GM23248 (cell line): ENCODE measurements around the gene PCDHGB2. TPM values are rescaled to one million over a fixed set of nuclear protein-coding genes. Genes with fewer than 3 reads are reported as not detected.

Experiments
- DNase-seq: peaks from one replicate; pipeline ENCODE4 v3.0.0-alpha.2; 2015
- H2AFZ ChIP-seq: fragments of 200-600 bp; sonication (generic); 2 replicates; pipeline ENCODE4 v1.6.1; 2016; ENCODE audit warnings: antibody characterized with exemption
- H3F3A ChIP-seq: fragments of 200-600 bp; sonication (generic); 2 replicates; pipeline ENCODE4 v1.6.1; 2016; ENCODE audit warnings: mild to moderate bottlenecking, antibody characterized with exemption, mixed run types; ENCODE audit not compliant: insufficient read depth
- H3K27ac ChIP-seq: fragments of 200-600 bp; sonication (generic); 2 replicates; pipeline ENCODE4 v1.5.1; 2016; ENCODE audit warnings: mild to moderate bottlenecking
- H3K27me3 ChIP-seq: fragments of 200-600 bp; sonication (generic); replicated peaks from 2 replicates; pipeline ENCODE4 v1.6.1; 2016; ENCODE audit warnings: mild to moderate bottlenecking; ENCODE audit not compliant: insufficient read depth
- H3K36me3 ChIP-seq: fragments of 200-600 bp; sonication (generic); 2 replicates; pipeline ENCODE4 v1.6.1; 2016; ENCODE audit warnings: low read depth, mild to moderate bottlenecking
- H3K4me1 ChIP-seq: fragments of 200-600 bp; sonication (generic); 2 replicates; pipeline ENCODE4 v1.6.1; 2016; ENCODE audit warnings: mild to moderate bottlenecking; ENCODE audit not compliant: insufficient read depth
- H3K4me2 ChIP-seq: fragments of 200-600 bp; sonication (generic); one replicate; pipeline ENCODE4 v1.6.1; 2016; ENCODE audit warnings: mild to moderate bottlenecking; ENCODE audit not compliant: unreplicated experiment
- H3K4me3 ChIP-seq: fragments of 200-600 bp; sonication (generic); 2 replicates; pipeline ENCODE4 v1.5.1; 2016; ENCODE audit warnings: mild to moderate bottlenecking
- H3K79me2 ChIP-seq: fragments of 200-600 bp; sonication (generic); 2 replicates; pipeline ENCODE4 v1.6.1; 2016; ENCODE audit warnings: mild to moderate bottlenecking; ENCODE audit not compliant: insufficient read depth
- H3K9ac ChIP-seq: fragments of 200-600 bp; sonication (generic); 2 replicates; pipeline ENCODE4 v1.6.1; 2016; ENCODE audit warnings: mild to moderate bottlenecking
- H3K9me2 ChIP-seq: fragments of 200-600 bp; sonication (generic); 2 replicates; pipeline ENCODE4 v1.6.1; 2016; ENCODE audit warnings: mixed run types, mild to moderate bottlenecking, moderate library complexity; ENCODE audit not compliant: insufficient read depth
- H3K9me3 ChIP-seq: fragments of 200-600 bp; sonication (generic); one replicate; pipeline ENCODE4 v1.6.1; 2017; ENCODE audit warnings: low read depth
- H4K20me1 ChIP-seq: fragments of 200-600 bp; sonication (generic); 2 replicates; pipeline ENCODE4 v1.6.0; 2016; ENCODE audit not compliant: insufficient read depth
- EZH2 ChIP-seq: fragments of 200-600 bp; sonication (generic); IDR thresholded peaks from 2 replicates; pipeline ENCODE4 v1.6.1; 2018; ENCODE audit warnings: antibody characterized with exemption, mild to moderate bottlenecking; ENCODE audit not compliant: insufficient read depth, poor library complexity, severe bottlenecking
- EZH2phosphoT487 ChIP-seq: fragments of 200-600 bp; sonication (generic); IDR thresholded peaks from 2 replicates; pipeline ENCODE4 v1.6.1; 2018; ENCODE audit warnings: antibody characterized with exemption, moderate library complexity, mild to moderate bottlenecking, low read depth; ENCODE audit not compliant: insufficient read depth
- WGBS, 2 experiments: methylation state at CpG; one replicate each; pipeline ENCODE4 v1.1.6; 2015 to 2017; ENCODE audit warnings: low lambda C conversion rate in 2 of 2, low coverage in 1 of 2; ENCODE audit errors: missing lambda C conversion rate in 2 of 2; 5-methylcytosine and 5-hydroxymethylcytosine counted together
- in situ Hi-C: fragments of 300-500 bp; cut with MboI; formaldehyde crosslinking; loops from 2 replicates; pipeline ENCODE4 v1.15.0; 2020
- polyA plus RNA-seq: library from polyadenylated mRNA; unstranded; fragments of >200 nt; fragmentation: Nextera tagmentation; extraction: Ambion mirVana; gene quantifications from 2 replicates; pipeline ENCODE4 v1.2.1, GENCODE V29; 2016
- total RNA-seq: library from RNA; depleted of rRNA; stranded (reverse); fragments of >200 nt; shearing (Covaris generic); gene quantifications from 2 replicates; pipeline ENCODE4 v1.2.3, GENCODE V29; 2014; rRNA removed

PCDHGB2 gene
- total and polyA plus RNA-seq, 2 experiments from 2014 or later: 0.76 to 2.2 TPM

DNA sequence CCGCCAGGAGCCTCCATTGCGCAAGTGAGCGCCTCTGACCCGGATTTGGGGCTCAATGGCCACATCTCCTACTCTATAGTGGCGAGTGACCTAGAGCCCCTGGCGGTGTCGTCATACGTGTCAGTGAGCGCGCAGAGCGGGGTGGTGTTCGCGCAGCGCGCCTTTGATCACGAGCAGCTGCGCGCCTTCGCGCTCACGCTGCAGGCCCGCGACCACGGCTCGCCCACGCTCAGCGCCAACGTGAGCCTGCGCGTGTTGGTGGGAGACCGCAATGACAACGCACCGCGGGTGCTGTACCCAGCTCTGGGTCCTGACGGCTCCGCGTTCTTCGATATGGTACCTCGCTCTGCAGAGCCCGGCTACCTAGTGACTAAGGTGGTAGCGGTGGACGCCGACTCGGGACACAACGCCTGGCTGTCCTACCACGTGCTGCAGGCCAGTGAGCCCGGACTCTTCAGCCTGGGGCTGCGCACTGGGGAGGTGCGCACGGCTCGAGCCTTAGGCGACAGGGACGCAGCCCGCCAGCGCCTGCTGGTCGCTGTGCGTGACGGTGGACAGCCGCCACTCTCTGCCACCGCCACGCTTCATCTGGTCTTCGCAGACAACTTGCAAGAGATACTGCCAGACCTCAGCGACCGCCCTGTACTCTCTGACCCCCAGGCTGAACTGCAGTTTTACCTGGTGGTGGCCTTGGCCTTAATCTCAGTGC, 50.0 kb downstream of the PCDHGB2 start:
- in situ Hi-C loops: no loop called here
- H3F3A ChIP-seq: peaks cover 5% of the 10 kb centered on the region; the same call in 1 of the 2 replicates

DNA sequence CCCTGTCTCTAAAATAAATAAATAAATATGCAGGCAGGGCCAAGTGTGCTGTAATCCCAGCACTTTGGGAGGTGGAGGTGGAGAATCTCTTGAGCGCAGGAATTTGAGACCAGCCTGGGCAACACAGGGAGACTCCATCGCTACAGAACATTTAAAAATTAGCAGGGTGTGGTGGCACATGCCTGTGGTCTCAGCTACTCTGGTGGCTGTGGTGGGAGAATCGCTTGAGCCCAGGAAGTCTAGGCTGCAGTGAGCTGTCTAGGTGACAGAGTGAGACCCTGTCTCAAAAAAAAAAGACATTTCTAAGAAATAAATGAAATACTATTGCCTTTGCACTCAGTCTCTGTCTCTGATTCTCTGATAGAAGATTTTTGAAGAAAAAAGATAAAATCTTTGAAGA, 51.8 kb downstream of the PCDHGB2 start:
- no peaks in the 10 kb centered on the region for H3K9me2 ChIP-seq
- H2AFZ ChIP-seq: no peak overlapping the region
- H3K9ac ChIP-seq: no peak overlapping the region
- H3K27ac ChIP-seq: no peak overlapping the region
- no peaks in the 10 kb centered on the region; the same call in 1 of the 2 replicates for H3K4me1 ChIP-seq
- DNase-seq: no peak
- H3K79me2 ChIP-seq: peaks cover 6% of the 10 kb centered on the region; the same call in 1 of the 2 replicates
- H3K27me3 ChIP-seq: no peaks in the 10 kb centered on the region
- in situ Hi-C loops: no loop called here
- peaks cover 5% of the 10 kb centered on the region; the same call in 1 of the 2 replicates for H3F3A ChIP-seq
- H3K4me3 ChIP-seq: no peak overlapping the region
- H3K9me3 ChIP-seq: no peaks in the 10 kb centered on the region
- no peak for TF ChIP-seq EZH2phosphoT487
- TF ChIP-seq EZH2: no peak
- H3K36me3 ChIP-seq: no peaks in the 10 kb centered on the region
- H4K20me1 ChIP-seq: no peaks in the 10 kb centered on the region
- WGBS, 2 experiments: 52 to 60% methylated on average over 3 of the region's 3 CpGs
- H3K4me2 ChIP-seq: no peak overlapping the region

More for the DNA sequence above, 50.0 kb downstream of the PCDHGB2 start:
- Histone ChIP-seq H3K27ac (no peak overlapping the region), H3K4me2 (no peak overlapping the region), H3K27me3 (no peaks in the 10 kb centered on the region), H3K36me3 (no peaks in the 10 kb centered on the region), H4K20me1 (no peaks in the 10 kb centered on the region), H2AFZ (no peak overlapping the region), H3K9ac (no peak overlapping the region), H3K4me1 (no peaks in the 10 kb centered on the region; the same call in 1 of the 2 replicates), H3K4me3 (no peak overlapping the region), H3K9me3 (no peaks in the 10 kb centered on the region), H3K9me2 (no peaks in the 10 kb centered on the region), H3K79me2 (peaks cover 6% of the 10 kb centered on the region; the same call in 1 of the 2 replicates)
- no peak for DNase-seq
- TF ChIP-seq EZH2 (no peak), EZH2phosphoT487 (no peak)
- 28 to 30% methylated on average over 56 to 59 of the region's 64 CpGs for WGBS, 2 experiments

Other genes with a start within 250 kb of the PCDHGB2 start
Only the 30 nearest of the 36 such genes appear.
- gene PCDHB9, start 172.8 kb upstream of the PCDHGB2 start, total RNA-seq: 1.5 and 2.5 TPM in 2 replicates
- gene PCDHB9, start 172.8 kb upstream of the PCDHGB2 start, polyA plus RNA-seq: 1.3 and 1.9 TPM in 2 replicates
- gene PCDHB10, start 167.6 kb upstream of the PCDHGB2 start, total RNA-seq: 1.3 and 2.9 TPM in 2 replicates
- 0.86 and 1.3 TPM in 2 replicates for gene PCDHB10, start 167.6 kb upstream of the PCDHGB2 start, polyA plus RNA-seq
- 0.38 and 1.2 TPM in 2 replicates for gene PCDHB11, start 160.4 kb upstream of the PCDHGB2 start, total RNA-seq
- gene PCDHB11, start 160.4 kb upstream of the PCDHGB2 start, polyA plus RNA-seq: 1.1 TPM in 2 replicates
- 0.43 and 2.9 TPM in 2 replicates for gene PCDHB12, start 151.3 kb upstream of the PCDHGB2 start, total RNA-seq
- gene PCDHB12, start 151.3 kb upstream of the PCDHGB2 start, polyA plus RNA-seq: 0.48 and 0.53 TPM in 2 replicates
- 2.8 and 3.3 TPM in 2 replicates for gene PCDHB13, start 146.1 kb upstream of the PCDHGB2 start, total RNA-seq
- 1.6 and 2.0 TPM in 2 replicates for gene PCDHB13, start 146.1 kb upstream of the PCDHGB2 start, polyA plus RNA-seq
- gene PCDHB14, start 136.7 kb upstream of the PCDHGB2 start, total RNA-seq: 2.1 and 4.3 TPM in 2 replicates
- gene PCDHB14, start 136.7 kb upstream of the PCDHGB2 start, polyA plus RNA-seq: 1.7 and 2.1 TPM in 2 replicates
- 2.7 and 2.8 TPM in 2 replicates for gene PCDHB15, start 114.6 kb upstream of the PCDHGB2 start, total RNA-seq
- gene PCDHB15, start 114.6 kb upstream of the PCDHGB2 start, polyA plus RNA-seq: 1.5 and 1.9 TPM in 2 replicates
- not detected in 2 replicates for gene SLC25A2, start 55.9 kb upstream of the PCDHGB2 start, total RNA-seq
- not detected in 2 replicates for gene SLC25A2, start 55.9 kb upstream of the PCDHGB2 start, polyA plus RNA-seq
- 65.0 and 65.9 TPM in 2 replicates for gene TAF7, start 39.2 kb upstream of the PCDHGB2 start, total RNA-seq
- 104 and 114 TPM in 2 replicates for gene TAF7, start 39.2 kb upstream of the PCDHGB2 start, polyA plus RNA-seq
- 0.38 and 1.8 TPM in 2 replicates for gene PCDHGA1, start 29.5 kb upstream of the PCDHGB2 start, total RNA-seq
- 0.63 and 0.72 TPM in 2 replicates for gene PCDHGA1, start 29.5 kb upstream of the PCDHGB2 start, polyA plus RNA-seq
- 6.3 and 7.3 TPM in 2 replicates for gene PCDHGA2, start 21.2 kb upstream of the PCDHGB2 start, total RNA-seq
- 4.3 and 5.3 TPM in 2 replicates for gene PCDHGA2, start 21.2 kb upstream of the PCDHGB2 start, polyA plus RNA-seq
- 7.5 and 7.6 TPM in 2 replicates for gene PCDHGA3, start 16.2 kb upstream of the PCDHGB2 start, total RNA-seq
- 4.0 and 5.4 TPM in 2 replicates for gene PCDHGA3, start 16.2 kb upstream of the PCDHGB2 start, polyA plus RNA-seq
- 0.25 and 0.86 TPM in 2 replicates for gene PCDHGB1, start 9.9 kb upstream of the PCDHGB2 start, total RNA-seq
- 0.16 and 0.19 TPM in 2 replicates for gene PCDHGB1, start 9.9 kb upstream of the PCDHGB2 start, polyA plus RNA-seq
- 10.8 and 13.9 TPM in 2 replicates for gene PCDHGA4, start 5.0 kb upstream of the PCDHGB2 start, total RNA-seq
- gene PCDHGA4, start 5.0 kb upstream of the PCDHGB2 start, polyA plus RNA-seq: 8.1 and 8.6 TPM in 2 replicates
- 0.86 and 1.3 TPM in 2 replicates for gene PCDHGA5, start 4.2 kb downstream of the PCDHGB2 start, total RNA-seq
- 0.24 and 0.35 TPM in 2 replicates for gene PCDHGA5, start 4.2 kb downstream of the PCDHGB2 start, polyA plus RNA-seq
- 2.8 and 4.0 TPM in 2 replicates for gene PCDHGB3, start 10.2 kb downstream of the PCDHGB2 start, total RNA-seq
- gene PCDHGB3, start 10.2 kb downstream of the PCDHGB2 start, polyA plus RNA-seq: 0.95 and 1.2 TPM in 2 replicates
- gene PCDHGA6, start 13.9 kb downstream of the PCDHGB2 start, total RNA-seq: 5.4 and 5.8 TPM in 2 replicates
- 2.1 and 2.6 TPM in 2 replicates for gene PCDHGA6, start 13.9 kb downstream of the PCDHGB2 start, polyA plus RNA-seq
- gene PCDHGA7, start 22.7 kb downstream of the PCDHGB2 start, total RNA-seq: 0.43 and 1.6 TPM in 2 replicates
- 0.84 and 1.1 TPM in 2 replicates for gene PCDHGA7, start 22.7 kb downstream of the PCDHGB2 start, polyA plus RNA-seq
- gene PCDHGB4, start 27.7 kb downstream of the PCDHGB2 start, total RNA-seq: 6.8 and 7.6 TPM in 2 replicates
- gene PCDHGB4, start 27.7 kb downstream of the PCDHGB2 start, polyA plus RNA-seq: 5.0 and 5.6 TPM in 2 replicates
- gene PCDHGA8, start 32.6 kb downstream of the PCDHGB2 start, total RNA-seq: 0.86 and 1.5 TPM in 2 replicates
- gene PCDHGA8, start 32.6 kb downstream of the PCDHGB2 start, polyA plus RNA-seq: 0.25 and 0.69 TPM in 2 replicates
- gene PCDHGB5, start 38.0 kb downstream of the PCDHGB2 start, total RNA-seq: 13.2 and 14.9 TPM in 2 replicates
- gene PCDHGB5, start 38.0 kb downstream of the PCDHGB2 start, polyA plus RNA-seq: 15.0 and 15.7 TPM in 2 replicates
- gene PCDHGA9, start 42.8 kb downstream of the PCDHGB2 start, total RNA-seq: 2.6 and 2.9 TPM in 2 replicates
- 0.61 and 0.71 TPM in 2 replicates for gene PCDHGA9, start 42.8 kb downstream of the PCDHGB2 start, polyA plus RNA-seq
- gene PCDHGB6, start 48.0 kb downstream of the PCDHGB2 start, total RNA-seq: 1.9 and 4.3 TPM in 2 replicates
- gene PCDHGB6, start 48.0 kb downstream of the PCDHGB2 start, polyA plus RNA-seq: 3.0 and 3.2 TPM in 2 replicates
- 10.4 and 11.1 TPM in 2 replicates for gene PCDHGA10, start 53.0 kb downstream of the PCDHGB2 start, total RNA-seq
- gene PCDHGA10, start 53.0 kb downstream of the PCDHGB2 start, polyA plus RNA-seq: 4.6 and 5.4 TPM in 2 replicates
- 14.2 and 14.8 TPM in 2 replicates for gene PCDHGB7, start 57.7 kb downstream of the PCDHGB2 start, total RNA-seq
- gene PCDHGB7, start 57.7 kb downstream of the PCDHGB2 start, polyA plus RNA-seq: 12.7 and 13.2 TPM in 2 replicates
- gene PCDHGA11, start 61.1 kb downstream of the PCDHGB2 start, total RNA-seq: 21.7 and 25.3 TPM in 2 replicates
- 15.3 and 18.1 TPM in 2 replicates for gene PCDHGA11, start 61.1 kb downstream of the PCDHGB2 start, polyA plus RNA-seq
- 8.6 and 10.9 TPM in 2 replicates for gene PCDHGA12, start 70.5 kb downstream of the PCDHGB2 start, total RNA-seq
- gene PCDHGA12, start 70.5 kb downstream of the PCDHGB2 start, polyA plus RNA-seq: 6.7 and 8.5 TPM in 2 replicates
- gene PCDHGC3, start 116.0 kb downstream of the PCDHGB2 start, total RNA-seq: 44.6 and 53.1 TPM in 2 replicates
- 74.4 and 77.4 TPM in 2 replicates for gene PCDHGC3, start 116.0 kb downstream of the PCDHGB2 start, polyA plus RNA-seq
- gene PCDHGC4, start 125.0 kb downstream of the PCDHGB2 start, total RNA-seq: 0.38 and 0.54 TPM in 2 replicates
- gene PCDHGC4, start 125.0 kb downstream of the PCDHGB2 start, polyA plus RNA-seq: 0.11 and 0.16 TPM in 2 replicates
- 2.2 and 3.2 TPM in 2 replicates for gene PCDHGC5, start 129.1 kb downstream of the PCDHGB2 start, total RNA-seq
- gene PCDHGC5, start 129.1 kb downstream of the PCDHGB2 start, polyA plus RNA-seq: 1.8 and 2.5 TPM in 2 replicates